ENCODE data around the gene LIMS1. TPM values are rescaled to one million over a fixed set of nuclear protein-coding genes. Genes with fewer than 3 reads are reported as not detected.

The LIMS1 gene
- polyA plus RNA-seq, 4 donors, result 8.3 to 51.4 (median 21.7) TPM

DNA sequence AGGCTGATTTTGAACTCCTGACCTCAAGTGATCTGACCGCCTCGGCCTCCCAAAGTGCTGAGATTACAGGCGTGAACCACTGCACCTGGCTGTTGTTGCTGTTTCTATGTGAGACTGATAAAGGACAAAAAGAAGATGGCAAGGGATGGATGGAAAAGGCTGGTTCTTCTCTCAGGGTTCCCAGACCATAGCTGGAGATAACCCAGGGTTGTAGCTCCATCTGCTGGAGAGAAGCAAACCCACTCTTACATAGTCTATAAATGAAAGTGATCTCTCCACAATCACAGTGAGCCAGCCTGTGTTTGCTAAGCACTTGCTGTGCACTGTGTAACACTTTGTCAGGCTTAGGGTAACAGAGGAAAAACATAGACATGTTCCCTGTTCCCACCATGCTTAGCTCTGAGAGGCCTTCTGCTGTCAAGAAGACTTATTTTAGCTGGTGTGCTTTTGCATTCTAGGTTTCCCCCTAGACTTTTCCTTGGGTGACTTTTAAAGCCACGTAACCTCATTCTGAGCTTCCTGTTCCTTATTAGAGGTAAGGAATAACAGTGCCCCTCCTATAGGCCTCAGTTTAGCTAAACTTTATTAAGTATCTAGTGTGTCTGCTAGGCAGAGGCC, 49.7 kb downstream of the LIMS1 start:
- no peaks in the 10 kb centered on the region for H3K9me3 ChIP-seq (ENCODE audit: control insufficient read depth in 2 of 2, insufficient read depth in 1 of 2, low read depth in 1 of 2, low read length in 1 of 2)
- H3K27ac ChIP-seq (ENCODE audit: low read depth in 1 of 3, low read length in 2 of 3), result peak overlapping the region in 1 of 3 donors; percentile 21
- no peaks in the 10 kb centered on the region for H3K27me3 ChIP-seq (ENCODE audit: control insufficient read depth in 3 of 3, insufficient read depth in 3 of 3, low read length in 3 of 3)
- H3K36me3 ChIP-seq (ENCODE audit: control insufficient read depth in 3 of 3, insufficient read depth in 2 of 3, low read depth in 1 of 3, low read length in 3 of 3), result no peaks in the 10 kb centered on the region
- DNase-seq (peak; percentile 81 to 88), FAIRE-seq (no peak)
- 47 to 58% (median 49%) methylated on average over 4 of the region's 4 CpGs for WGBS, 3 donors
- H3K4me3 ChIP-seq (ENCODE audit: low read depth in 1 of 3, low read length in 3 of 3), result no peak overlapping the region
- H3K4me1 ChIP-seq (ENCODE audit: control insufficient read depth in 3 of 3, insufficient read depth in 2 of 3, low read depth in 1 of 3, low read length in 2 of 3), result peaks cover 0 to 21% (median 13%) of the 10 kb centered on the region in 3 donors

DNA sequence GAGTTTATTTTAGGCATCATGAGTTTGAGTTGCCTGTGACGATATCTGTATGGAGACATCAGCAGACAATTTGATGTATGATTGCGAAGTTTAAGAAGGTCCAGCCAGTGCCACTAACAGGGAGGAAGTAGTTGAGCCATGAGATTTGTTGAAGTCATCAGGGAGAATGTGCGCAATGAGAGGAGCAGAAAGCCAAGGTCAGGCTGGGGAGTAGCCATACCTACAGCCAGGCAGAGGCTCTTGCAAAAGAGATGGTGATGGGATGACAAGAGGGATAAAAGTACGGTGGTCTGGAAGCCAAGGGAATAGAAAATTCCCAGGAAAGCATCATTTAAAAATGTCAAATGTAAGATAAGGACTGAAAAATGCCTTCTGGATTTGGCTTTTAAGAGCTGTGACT, 51.2 kb downstream of the LIMS1 start:
- WGBS, 3 donors, result 92 to 95% (median 95%) methylated on average over 4 of the region's 4 CpGs
- DNase-seq, result no peak
- Histone ChIP-seq H3K4me1 (ENCODE audit: control insufficient read depth in 3 of 3, insufficient read depth in 2 of 3, low read depth in 1 of 3, low read length in 2 of 3) (peaks cover 0 to 21% (median 13%) of the 10 kb centered on the region in 3 donors), H3K9me3 (ENCODE audit: control insufficient read depth in 2 of 2, insufficient read depth in 1 of 2, low read depth in 1 of 2, low read length in 1 of 2) (no peaks in the 10 kb centered on the region), H3K36me3 (ENCODE audit: control insufficient read depth in 3 of 3, insufficient read depth in 2 of 3, low read depth in 1 of 3, low read length in 3 of 3) (no peaks in the 10 kb centered on the region), H3K4me3 (ENCODE audit: low read depth in 1 of 3, low read length in 3 of 3) (no peak overlapping the region), H3K27me3 (ENCODE audit: control insufficient read depth in 3 of 3, insufficient read depth in 3 of 3, low read length in 3 of 3) (no peaks in the 10 kb centered on the region), H3K27ac (ENCODE audit: low read depth in 1 of 3, low read length in 2 of 3) (no peak overlapping the region)
- FAIRE-seq, result no peak

DNA sequence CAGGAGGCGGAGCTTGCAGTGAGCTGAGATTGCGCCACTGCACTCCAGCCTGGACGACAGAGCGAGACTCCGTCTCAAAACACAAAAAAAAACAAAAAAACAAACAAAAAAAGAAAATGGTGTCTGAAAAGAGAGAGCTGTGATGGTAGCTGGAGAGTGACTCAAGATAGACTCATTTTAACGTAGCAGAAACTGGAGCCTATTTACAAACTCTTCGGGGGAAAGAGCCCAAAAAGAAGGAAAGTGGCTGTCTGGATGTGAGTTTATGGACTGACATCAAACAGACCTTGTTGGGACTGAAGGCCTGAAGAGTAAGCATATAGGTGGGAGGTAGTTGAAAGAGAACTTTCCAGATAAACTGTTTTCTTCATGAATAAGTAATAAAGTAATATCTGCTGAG, 51.8 kb downstream of the LIMS1 start:
- Histone ChIP-seq H3K4me3 (ENCODE audit: low read depth in 1 of 3, low read length in 3 of 3) (no peak overlapping the region), H3K9me3 (ENCODE audit: control insufficient read depth in 2 of 2, insufficient read depth in 1 of 2, low read depth in 1 of 2, low read length in 1 of 2) (no peaks in the 10 kb centered on the region), H3K36me3 (ENCODE audit: control insufficient read depth in 3 of 3, insufficient read depth in 2 of 3, low read depth in 1 of 3, low read length in 3 of 3) (no peaks in the 10 kb centered on the region), H3K27me3 (ENCODE audit: control insufficient read depth in 3 of 3, insufficient read depth in 3 of 3, low read length in 3 of 3) (no peaks in the 10 kb centered on the region), H3K4me1 (ENCODE audit: control insufficient read depth in 3 of 3, insufficient read depth in 2 of 3, low read depth in 1 of 3, low read length in 2 of 3) (peaks cover 0 to 21% (median 10%) of the 10 kb centered on the region in 3 donors), H3K27ac (ENCODE audit: low read depth in 1 of 3, low read length in 2 of 3) (peak overlapping the region in 2 of 3 donors; percentile 13 to 72)
- no peak for FAIRE-seq
- DNase-seq, result no peak
- WGBS, 3 donors, result 82 to 92% (median 91%) methylated on average over 7 of the region's 7 CpGs

DNA sequence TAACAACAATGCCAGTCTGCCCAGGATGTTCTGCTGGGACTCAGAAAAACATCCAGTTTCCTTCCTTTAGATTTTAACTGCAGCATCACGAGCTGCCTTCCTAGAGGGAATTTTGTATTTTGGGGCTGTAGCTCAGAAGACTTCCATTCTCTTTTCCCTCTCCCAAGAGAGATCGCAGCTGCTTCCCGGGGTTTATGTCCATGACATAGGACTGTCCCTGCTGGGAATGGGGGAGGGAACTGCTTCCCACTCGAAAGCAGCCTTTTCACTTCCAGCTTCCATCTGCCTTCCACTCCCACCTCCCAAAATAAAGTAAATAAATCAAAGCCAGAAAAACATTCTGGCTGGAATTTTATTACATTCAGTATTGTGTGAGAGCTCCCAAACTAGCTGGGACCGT, 52.4 kb downstream of the LIMS1 start:
- H3K27ac ChIP-seq (ENCODE audit: low read depth in 1 of 3, low read length in 2 of 3), result peak overlapping the region in 2 of 3 donors; percentile 72 to 89

DNA sequence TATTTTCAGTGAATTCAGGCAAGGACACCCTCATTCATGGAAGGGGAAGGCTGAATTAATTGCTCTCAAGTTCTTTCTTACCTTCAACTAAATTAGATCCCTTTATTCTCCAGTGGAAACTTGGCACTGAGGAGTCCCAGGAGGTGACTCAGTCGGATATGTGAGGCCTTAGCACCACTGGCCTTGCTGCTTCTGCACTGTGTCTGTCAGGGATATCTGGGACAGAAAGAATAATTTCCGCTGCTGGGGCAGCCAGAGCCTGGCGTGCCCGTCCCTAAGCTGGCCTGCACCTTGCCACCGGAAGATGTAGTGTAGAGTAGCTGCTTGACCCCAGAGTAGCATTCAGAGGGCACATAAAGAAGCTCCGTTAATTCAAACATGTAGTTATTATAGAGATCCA, 53.4 kb downstream of the LIMS1 start:
- DNase-seq, result no peak
- no peak overlapping the region for H3K4me3 ChIP-seq (ENCODE audit: low read depth in 1 of 3, low read length in 3 of 3)
- H3K27me3 ChIP-seq (ENCODE audit: control insufficient read depth in 3 of 3, insufficient read depth in 3 of 3, low read length in 3 of 3), result no peaks in the 10 kb centered on the region
- WGBS, 3 donors, result 67 to 84% (median 79%) methylated on average over 6 of the region's 6 CpGs
- FAIRE-seq, result no peak
- H3K36me3 ChIP-seq (ENCODE audit: control insufficient read depth in 3 of 3, insufficient read depth in 2 of 3, low read depth in 1 of 3, low read length in 3 of 3), result no peaks in the 10 kb centered on the region
- peaks cover 0 to 21% (median 10%) of the 10 kb centered on the region in 3 donors for H3K4me1 ChIP-seq (ENCODE audit: control insufficient read depth in 3 of 3, insufficient read depth in 2 of 3, low read depth in 1 of 3, low read length in 2 of 3)
- H3K27ac ChIP-seq (ENCODE audit: low read depth in 1 of 3, low read length in 2 of 3), result peak overlapping the region in 2 of 3 donors; percentile 84 to 89
- H3K9me3 ChIP-seq (ENCODE audit: control insufficient read depth in 2 of 2, insufficient read depth in 1 of 2, low read depth in 1 of 2, low read length in 1 of 2), result no peaks in the 10 kb centered on the region

More for the DNA sequence above, 52.4 kb downstream of the LIMS1 start:
- WGBS, 3 donors, result 49 to 82% (median 80%) methylated on average over 5 of the region's 5 CpGs
- no peaks in the 10 kb centered on the region for H3K36me3 ChIP-seq (ENCODE audit: control insufficient read depth in 3 of 3, insufficient read depth in 2 of 3, low read depth in 1 of 3, low read length in 3 of 3)
- H3K4me3 ChIP-seq (ENCODE audit: low read depth in 1 of 3, low read length in 3 of 3), result no peak overlapping the region
- peaks cover 0 to 21% (median 10%) of the 10 kb centered on the region in 3 donors for H3K4me1 ChIP-seq (ENCODE audit: control insufficient read depth in 3 of 3, insufficient read depth in 2 of 3, low read depth in 1 of 3, low read length in 2 of 3)
- no peak for FAIRE-seq
- no peak for DNase-seq
- H3K9me3 ChIP-seq (ENCODE audit: control insufficient read depth in 2 of 2, insufficient read depth in 1 of 2, low read depth in 1 of 2, low read length in 1 of 2), result no peaks in the 10 kb centered on the region
- H3K27me3 ChIP-seq (ENCODE audit: control insufficient read depth in 3 of 3, insufficient read depth in 3 of 3, low read length in 3 of 3), result no peaks in the 10 kb centered on the region

DNA sequence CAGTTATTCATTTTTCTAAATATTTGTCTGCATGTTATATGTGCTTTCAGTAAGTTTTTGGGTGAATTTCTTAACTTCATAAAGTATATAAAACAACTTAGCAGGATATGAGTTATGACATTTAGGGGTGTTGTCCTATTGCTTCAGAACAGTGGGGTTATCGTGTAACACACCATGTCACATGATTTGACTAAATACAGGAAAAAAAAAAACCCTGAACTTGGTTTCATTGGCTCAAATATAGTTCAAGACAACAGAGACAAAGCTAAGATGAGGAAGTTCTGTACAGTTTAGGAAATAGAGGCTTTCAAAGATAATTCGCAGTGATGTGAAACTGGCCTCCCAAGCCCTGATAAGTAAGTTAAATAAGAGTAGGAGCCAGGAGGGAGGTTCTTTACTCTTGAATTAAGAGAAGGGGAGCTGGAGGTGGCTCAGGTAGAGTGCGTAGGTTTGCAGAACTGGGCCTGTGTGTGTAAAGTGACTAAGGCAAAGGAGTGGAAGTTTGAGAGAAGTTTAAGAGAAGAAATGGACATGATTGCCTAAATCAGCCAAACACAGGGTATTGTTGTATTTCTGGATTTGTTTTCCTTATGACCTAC, 53.9 kb downstream of the LIMS1 start:
- Histone ChIP-seq H3K36me3 (ENCODE audit: control insufficient read depth in 3 of 3, insufficient read depth in 2 of 3, low read depth in 1 of 3, low read length in 3 of 3) (no peaks in the 10 kb centered on the region), H3K4me3 (ENCODE audit: low read depth in 1 of 3, low read length in 3 of 3) (no peak overlapping the region), H3K4me1 (ENCODE audit: control insufficient read depth in 3 of 3, insufficient read depth in 2 of 3, low read depth in 1 of 3, low read length in 2 of 3) (peaks cover 0 to 22% (median 10%) of the 10 kb centered on the region in 3 donors), H3K27ac (ENCODE audit: low read depth in 1 of 3, low read length in 2 of 3) (peak overlapping the region in 2 of 3 donors; percentile 28 to 89), H3K27me3 (ENCODE audit: control insufficient read depth in 3 of 3, insufficient read depth in 3 of 3, low read length in 3 of 3) (no peaks in the 10 kb centered on the region), H3K9me3 (ENCODE audit: control insufficient read depth in 2 of 2, insufficient read depth in 1 of 2, low read depth in 1 of 2, low read length in 1 of 2) (no peaks in the 10 kb centered on the region)
- DNase-seq (peak in 1 of 2 donors; percentile 71), FAIRE-seq (no peak)
- WGBS, 3 donors, result 46 to 72% (median 55%) methylated on average over 3 of the region's 3 CpGs

DNA sequence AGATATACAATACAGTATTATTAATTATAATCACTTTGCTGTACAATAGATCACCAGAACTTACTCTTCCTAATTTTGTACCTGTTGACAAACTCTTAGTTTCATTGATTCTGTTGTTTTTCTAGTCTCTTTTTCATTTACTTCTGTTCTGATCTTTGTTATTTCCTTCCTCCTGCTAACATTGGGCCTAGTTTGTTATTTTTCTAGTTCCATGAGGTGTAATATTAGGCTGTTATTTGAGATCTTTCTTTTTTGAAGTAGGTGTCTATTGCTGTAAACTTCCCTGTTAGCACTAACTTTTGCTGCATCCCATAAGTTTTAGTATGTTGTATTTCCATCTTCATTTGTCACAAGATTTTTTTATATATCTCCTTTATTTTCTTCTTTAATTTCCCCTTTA, 55.1 kb downstream of the LIMS1 start:
- DNase-seq, result no peak
- Histone ChIP-seq H3K27me3 (ENCODE audit: control insufficient read depth in 3 of 3, insufficient read depth in 3 of 3, low read length in 3 of 3) (no peaks in the 10 kb centered on the region), H3K36me3 (ENCODE audit: control insufficient read depth in 3 of 3, insufficient read depth in 2 of 3, low read depth in 1 of 3, low read length in 3 of 3) (no peaks in the 10 kb centered on the region), H3K4me1 (ENCODE audit: control insufficient read depth in 3 of 3, insufficient read depth in 2 of 3, low read depth in 1 of 3, low read length in 2 of 3) (peaks cover 0 to 30% (median 10%) of the 10 kb centered on the region in 3 donors), H3K4me3 (ENCODE audit: low read depth in 1 of 3, low read length in 3 of 3) (no peak overlapping the region), H3K9me3 (ENCODE audit: control insufficient read depth in 2 of 2, insufficient read depth in 1 of 2, low read depth in 1 of 2, low read length in 1 of 2) (no peaks in the 10 kb centered on the region), H3K27ac (ENCODE audit: low read depth in 1 of 3, low read length in 2 of 3) (peak overlapping the region in 1 of 3 donors; percentile 4)
- FAIRE-seq, result no peak

DNA sequence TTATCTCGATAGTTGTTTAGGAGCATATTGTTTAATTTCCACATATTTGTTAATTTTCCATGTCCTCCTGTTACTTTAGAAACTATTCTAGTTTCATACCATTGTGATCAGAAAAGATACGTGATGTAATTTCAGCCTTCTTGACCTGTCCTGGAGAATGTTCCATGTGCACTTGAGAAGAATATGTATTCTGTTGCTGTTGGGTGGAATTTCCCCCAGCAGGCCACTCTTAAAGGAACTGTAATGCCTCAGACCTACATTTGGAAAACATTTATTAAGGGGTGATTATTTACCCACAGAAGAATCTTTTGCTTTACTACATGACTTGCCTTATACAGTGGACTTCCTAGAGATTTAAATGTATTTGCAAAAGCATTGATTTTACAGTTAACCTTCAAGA, 55.5 kb downstream of the LIMS1 start:
- Histone ChIP-seq H3K36me3 (ENCODE audit: control insufficient read depth in 3 of 3, insufficient read depth in 2 of 3, low read depth in 1 of 3, low read length in 3 of 3) (no peaks in the 10 kb centered on the region), H3K9me3 (ENCODE audit: control insufficient read depth in 2 of 2, insufficient read depth in 1 of 2, low read depth in 1 of 2, low read length in 1 of 2) (no peaks in the 10 kb centered on the region), H3K4me1 (ENCODE audit: control insufficient read depth in 3 of 3, insufficient read depth in 2 of 3, low read depth in 1 of 3, low read length in 2 of 3) (peaks cover 0 to 31% (median 10%) of the 10 kb centered on the region in 3 donors), H3K27me3 (ENCODE audit: control insufficient read depth in 3 of 3, insufficient read depth in 3 of 3, low read length in 3 of 3) (no peaks in the 10 kb centered on the region), H3K27ac (ENCODE audit: low read depth in 1 of 3, low read length in 2 of 3) (no peak overlapping the region), H3K4me3 (ENCODE audit: low read depth in 1 of 3, low read length in 3 of 3) (no peak overlapping the region)
- DNase-seq, result no peak
- FAIRE-seq, result no peak
- WGBS, 3 donors, result 76 to 84% (median 84%) methylated on average over 2 of the region's 2 CpGs
